HepG2 (cell line): ENCODE data around the gene LGALS3.

ENCODE experiments used
- HIVEP1 ChIP-seq: sonication (generic); formaldehyde crosslinking; IDR thresholded peaks from 2 replicates; pipeline ENCODE4 v1.4.0; 2020; ENCODE audit warnings: mild to moderate bottlenecking, missing genetic modification reagents
- PAF1 ChIP-seq: IDR thresholded peaks from 2 replicates; pipeline ENCODE4 v1.6.1; 2016; ENCODE audit warnings: missing genetic modification reagents, missing compliant biosample characterization
- ZNF143 ChIP-seq: sonication (generic); formaldehyde crosslinking; IDR thresholded peaks from 2 replicates; pipeline ENCODE4 v1.4.0; 2020; ENCODE audit warnings: missing genetic modification reagents
- TF ChIP-seq, protein P1 (sequence below): sonication (generic); formaldehyde crosslinking; IDR thresholded peaks from 2 replicates; pipeline ENCODE4 v1.5.0; 2020; ENCODE audit warnings: mild to moderate bottlenecking, missing genetic modification reagents, moderate library complexity
- TF ChIP-seq, protein P2 (sequence below): sonication (generic); formaldehyde crosslinking; IDR thresholded peaks from 2 replicates; pipeline ENCODE4 v1.4.0; 2020; ENCODE audit warnings: low read depth, missing genetic modification reagents

DNA sequence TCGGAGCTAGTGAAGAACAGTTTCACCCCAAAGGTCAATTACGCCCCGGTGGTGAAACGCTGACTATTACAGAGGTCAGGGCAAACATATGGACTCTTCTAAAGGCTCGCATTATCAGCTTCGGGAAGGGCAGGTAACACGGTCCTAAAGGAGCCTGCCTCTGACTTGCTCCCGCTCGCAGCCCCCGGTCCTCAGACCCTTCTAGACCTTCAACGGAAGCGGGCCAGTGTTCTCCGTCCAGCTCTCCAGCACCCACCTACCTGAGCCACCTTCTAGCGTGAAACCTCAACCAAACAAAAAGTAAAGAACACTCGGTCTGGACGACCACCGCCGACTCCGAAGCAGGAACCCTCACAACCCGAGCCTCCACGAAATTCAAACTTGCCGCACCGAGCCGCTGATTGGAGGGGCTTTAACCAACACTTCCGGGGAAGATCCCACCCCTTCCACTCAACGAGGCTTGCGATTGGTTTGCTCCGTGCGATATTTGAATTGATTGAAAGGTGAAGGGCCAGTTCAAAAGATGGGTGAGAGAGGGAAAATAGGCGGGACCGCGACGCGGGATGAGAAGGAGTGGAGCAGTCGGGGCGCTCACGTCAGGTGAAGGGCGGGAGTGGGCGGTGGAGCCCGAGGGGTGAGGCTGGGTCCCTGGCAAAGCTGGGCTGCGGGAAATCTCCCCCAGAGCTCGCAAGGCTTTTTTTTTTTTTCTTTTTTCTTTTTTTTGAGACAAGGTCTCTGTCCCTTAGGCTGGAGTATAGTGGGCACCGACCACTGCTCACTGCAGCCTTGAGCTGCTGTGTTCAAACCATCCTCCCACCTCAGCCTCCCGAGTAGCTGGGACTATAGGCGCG, 62.4 kb downstream of the LGALS3 start, which contains the start of gene DLGAP5:
- TF ChIP-seq, protein P1, sequence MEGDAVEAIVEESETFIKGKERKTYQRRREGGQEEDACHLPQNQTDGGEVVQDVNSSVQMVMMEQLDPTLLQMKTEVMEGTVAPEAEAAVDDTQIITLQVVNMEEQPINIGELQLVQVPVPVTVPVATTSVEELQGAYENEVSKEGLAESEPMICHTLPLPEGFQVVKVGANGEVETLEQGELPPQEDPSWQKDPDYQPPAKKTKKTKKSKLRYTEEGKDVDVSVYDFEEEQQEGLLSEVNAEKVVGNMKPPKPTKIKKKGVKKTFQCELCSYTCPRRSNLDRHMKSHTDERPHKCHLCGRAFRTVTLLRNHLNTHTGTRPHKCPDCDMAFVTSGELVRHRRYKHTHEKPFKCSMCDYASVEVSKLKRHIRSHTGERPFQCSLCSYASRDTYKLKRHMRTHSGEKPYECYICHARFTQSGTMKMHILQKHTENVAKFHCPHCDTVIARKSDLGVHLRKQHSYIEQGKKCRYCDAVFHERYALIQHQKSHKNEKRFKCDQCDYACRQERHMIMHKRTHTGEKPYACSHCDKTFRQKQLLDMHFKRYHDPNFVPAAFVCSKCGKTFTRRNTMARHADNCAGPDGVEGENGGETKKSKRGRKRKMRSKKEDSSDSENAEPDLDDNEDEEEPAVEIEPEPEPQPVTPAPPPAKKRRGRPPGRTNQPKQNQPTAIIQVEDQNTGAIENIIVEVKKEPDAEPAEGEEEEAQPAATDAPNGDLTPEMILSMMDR: no peak
- 0 out of 2 replicates have a peak, but pooled peaks have one; percentile 33 for TF ChIP-seq HIVEP1 (CRISPR knock-in tag)
- TF ChIP-seq PAF1 (CRISPR knock-in tag): no peak
- TF ChIP-seq, protein P2, sequence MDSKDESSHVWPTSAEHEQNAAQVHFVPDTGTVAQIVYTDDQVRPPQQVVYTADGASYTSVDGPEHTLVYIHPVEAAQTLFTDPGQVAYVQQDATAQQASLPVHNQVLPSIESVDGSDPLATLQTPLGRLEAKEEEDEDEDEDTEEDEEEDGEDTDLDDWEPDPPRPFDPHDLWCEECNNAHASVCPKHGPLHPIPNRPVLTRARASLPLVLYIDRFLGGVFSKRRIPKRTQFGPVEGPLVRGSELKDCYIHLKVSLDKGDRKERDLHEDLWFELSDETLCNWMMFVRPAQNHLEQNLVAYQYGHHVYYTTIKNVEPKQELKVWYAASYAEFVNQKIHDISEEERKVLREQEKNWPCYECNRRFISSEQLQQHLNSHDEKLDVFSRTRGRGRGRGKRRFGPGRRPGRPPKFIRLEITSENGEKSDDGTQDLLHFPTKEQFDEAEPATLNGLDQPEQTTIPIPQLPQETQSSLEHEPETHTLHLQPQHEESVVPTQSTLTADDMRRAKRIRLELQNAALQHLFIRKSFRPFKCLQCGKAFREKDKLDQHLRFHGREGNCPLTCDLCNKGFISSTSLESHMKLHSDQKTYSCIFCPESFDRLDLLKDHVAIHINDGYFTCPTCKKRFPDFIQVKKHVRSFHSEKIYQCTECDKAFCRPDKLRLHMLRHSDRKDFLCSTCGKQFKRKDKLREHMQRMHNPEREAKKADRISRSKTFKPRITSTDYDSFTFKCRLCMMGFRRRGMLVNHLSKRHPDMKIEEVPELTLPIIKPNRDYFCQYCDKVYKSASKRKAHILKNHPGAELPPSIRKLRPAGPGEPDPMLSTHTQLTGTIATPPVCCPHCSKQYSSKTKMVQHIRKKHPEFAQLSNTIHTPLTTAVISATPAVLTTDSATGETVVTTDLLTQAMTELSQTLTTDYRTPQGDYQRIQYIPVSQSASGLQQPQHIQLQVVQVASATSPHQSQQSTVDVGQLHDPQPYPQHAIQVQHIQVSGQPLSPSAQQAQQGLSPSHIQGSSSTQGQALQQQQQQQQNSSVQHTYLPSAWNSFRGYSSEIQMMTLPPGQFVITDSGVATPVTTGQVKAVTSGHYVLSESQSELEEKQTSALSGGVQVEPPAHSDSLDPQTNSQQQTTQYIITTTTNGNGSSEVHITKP (CRISPR knock-in tag): peak; percentile 88; the same call in 1 of the 2 replicates
- TF ChIP-seq ZNF143 (CRISPR knock-in tag): no peak; the same call in 1 of the 2 replicates
